Activated CD8-positive, alpha-beta memory T cell treated with anti-CD3 and anti-CD28 coated beads, Interleukin-2, amount 50 U/mL, for 24 hours (primary cell): ENCODE results near the gene KCNJ14.
"Not testable (repeated sequence)": the region's sequence is repeated elsewhere in the genome, so short reads cannot be mapped to it uniquely, and the experiment has no call there.

Experiments
- DNase-seq: peaks from one replicate; pipeline ENCODE4 v3.0.0-alpha.2; 2020; ENCODE audit errors: extremely low read depth

Gene KCNJ14

GRCh38 chr19:48471836-48472235 is 16.5 kb downstream of the KCNJ14 start:
- no peak for DNase-seq

GRCh38 chr19:48473161-48473966 is 18.0 kb downstream of the KCNJ14 start:
- no peak for DNase-seq

DNA sequence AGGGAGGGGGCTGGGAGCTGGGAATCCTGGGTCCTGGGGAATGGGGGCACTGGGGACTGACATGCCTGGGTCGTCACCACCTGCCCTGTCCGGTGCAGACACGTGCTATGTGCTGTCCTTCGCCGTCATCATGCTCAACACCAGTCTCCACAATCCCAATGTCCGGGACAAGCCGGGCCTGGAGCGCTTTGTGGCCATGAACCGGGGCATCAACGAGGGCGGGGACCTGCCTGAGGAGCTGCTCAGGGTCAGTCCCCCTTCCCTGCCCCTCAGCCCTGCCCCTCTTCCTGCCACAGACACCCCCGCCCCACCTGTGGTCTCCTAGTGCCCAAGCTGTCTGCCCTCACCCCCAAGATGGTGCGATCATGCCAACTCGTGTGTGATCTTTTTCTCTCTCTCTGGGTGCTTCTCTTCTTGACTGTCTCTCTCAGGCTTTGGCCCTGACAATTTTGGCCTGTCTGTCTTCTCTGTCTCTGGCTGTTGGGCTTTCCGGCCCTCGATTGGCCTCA is 18.8 kb downstream of the KCNJ14 start:
- DNase-seq = no peak

- no peak for DNase-seq
Measured at GRCh38 chr19:48475369-48476068, 20.1 kb downstream of the KCNJ14 start.

DNA sequence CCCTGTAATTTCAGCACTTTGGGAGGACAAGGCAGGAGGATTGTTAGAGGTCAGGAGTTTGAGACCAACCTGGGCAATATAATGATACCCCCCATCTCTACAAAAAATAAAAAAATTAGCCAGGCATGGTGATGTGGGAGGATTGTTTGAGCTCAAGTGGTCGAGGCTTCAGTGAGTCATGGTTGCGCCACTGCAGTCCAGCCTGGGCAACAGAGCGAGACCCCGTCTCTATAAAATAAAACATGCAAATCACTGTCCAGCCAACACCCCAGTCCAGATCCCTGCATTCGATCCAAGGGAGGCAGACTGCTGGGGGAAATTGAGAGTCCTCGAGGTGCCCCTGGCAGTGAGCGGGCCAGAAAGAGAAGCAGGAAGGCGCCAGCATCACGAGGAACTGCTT is 20.8 kb downstream of the KCNJ14 start:
- no peak for DNase-seq

DNA sequence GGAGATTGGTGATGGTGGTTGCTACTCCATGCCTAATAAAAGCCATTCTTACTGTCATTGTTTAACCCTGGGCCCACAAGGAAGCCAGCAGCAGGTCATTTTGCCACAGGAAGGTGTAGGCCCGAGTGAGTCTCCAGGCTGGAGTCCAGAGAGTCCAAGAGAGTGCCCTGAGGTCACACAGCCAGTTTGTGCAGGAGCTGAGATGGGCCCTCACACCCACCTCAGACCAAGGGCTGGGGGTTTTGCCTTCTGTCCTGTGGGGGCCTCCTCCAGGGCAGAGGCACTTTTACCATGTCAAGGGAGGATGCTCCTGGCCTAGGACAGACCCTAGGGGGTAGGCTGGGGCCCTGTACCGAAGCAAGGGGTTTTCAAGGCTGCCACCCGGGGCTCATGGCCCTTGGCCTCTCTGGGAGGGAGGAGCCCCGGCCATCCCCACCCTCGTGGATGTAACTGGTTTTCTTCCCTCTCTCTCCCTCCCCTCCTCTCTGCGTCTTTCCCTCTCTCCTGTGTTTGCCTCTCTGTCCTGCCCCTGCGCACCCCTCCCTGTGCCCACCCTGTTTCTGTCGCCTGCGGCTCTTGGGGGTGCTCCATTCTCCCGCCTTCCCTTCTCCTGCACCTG is 21.8 kb downstream of the KCNJ14 start:
- no peak for DNase-seq

GRCh38 chr19:48477698-48478338 is 22.4 kb downstream of the KCNJ14 start:
- DNase-seq = no peak

DNA sequence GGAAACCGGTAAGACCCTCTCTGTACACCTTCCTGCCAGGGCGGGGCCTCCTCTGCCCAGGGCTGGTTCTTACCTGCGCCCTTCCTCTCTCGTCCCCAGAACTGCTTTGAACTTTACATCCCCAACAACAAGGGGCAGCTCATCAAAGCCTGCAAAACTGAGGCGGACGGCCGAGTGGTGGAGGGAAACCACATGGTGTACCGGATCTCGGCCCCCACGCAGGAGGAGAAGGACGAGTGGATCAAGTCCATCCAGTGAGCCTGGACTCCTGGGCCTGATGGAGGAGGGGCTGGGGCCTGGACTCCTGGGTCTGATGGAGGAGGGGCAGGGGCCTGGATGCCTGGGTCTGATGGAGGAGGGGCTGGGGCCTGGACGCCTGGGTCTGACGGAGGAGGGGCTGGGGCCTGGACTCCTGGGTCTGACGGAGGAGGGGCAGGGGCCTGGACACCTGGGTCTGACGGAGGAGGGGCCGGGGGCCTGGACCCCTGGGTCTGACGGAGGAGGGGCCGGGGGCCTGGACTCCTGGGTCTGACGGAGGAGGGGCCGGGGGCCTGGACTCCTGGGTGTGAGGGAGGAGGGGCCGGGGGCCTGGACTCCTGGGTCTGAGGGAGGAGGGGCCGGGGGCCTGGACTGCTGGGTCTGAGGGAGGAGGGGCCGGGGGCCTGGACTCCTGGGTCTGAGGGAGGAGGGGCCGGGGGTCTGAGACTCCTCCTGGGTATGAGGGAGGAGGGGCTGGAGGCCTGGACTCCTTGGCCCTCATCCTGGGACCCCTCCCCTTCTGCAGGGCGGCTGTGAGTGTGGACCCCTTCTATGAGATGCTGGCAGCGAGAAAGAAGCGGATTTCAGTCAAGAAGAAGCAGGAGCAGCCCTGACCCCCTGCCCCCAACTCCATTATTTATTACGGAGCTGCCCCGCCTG is 23.2 kb downstream of the KCNJ14 start:
- no peak for DNase-seq

GRCh38 chr19:48479686-48480085 is 24.3 kb downstream of the KCNJ14 start:
- DNase-seq = no peak

- no peak for DNase-seq
Measured at GRCh38 chr19:48480183-48480557, 24.8 kb downstream of the KCNJ14 start.

- DNase-seq = no peak
Measured at GRCh38 chr19:48480558-48481500, 25.5 kb downstream of the KCNJ14 start.

GRCh38 chr19:48481846-48482639 is 26.7 kb downstream of the KCNJ14 start:
- DNase-seq = no peak

GRCh38 chr19:48483301-48483700 is 27.9 kb downstream of the KCNJ14 start:
- DNase-seq = no peak

DNA sequence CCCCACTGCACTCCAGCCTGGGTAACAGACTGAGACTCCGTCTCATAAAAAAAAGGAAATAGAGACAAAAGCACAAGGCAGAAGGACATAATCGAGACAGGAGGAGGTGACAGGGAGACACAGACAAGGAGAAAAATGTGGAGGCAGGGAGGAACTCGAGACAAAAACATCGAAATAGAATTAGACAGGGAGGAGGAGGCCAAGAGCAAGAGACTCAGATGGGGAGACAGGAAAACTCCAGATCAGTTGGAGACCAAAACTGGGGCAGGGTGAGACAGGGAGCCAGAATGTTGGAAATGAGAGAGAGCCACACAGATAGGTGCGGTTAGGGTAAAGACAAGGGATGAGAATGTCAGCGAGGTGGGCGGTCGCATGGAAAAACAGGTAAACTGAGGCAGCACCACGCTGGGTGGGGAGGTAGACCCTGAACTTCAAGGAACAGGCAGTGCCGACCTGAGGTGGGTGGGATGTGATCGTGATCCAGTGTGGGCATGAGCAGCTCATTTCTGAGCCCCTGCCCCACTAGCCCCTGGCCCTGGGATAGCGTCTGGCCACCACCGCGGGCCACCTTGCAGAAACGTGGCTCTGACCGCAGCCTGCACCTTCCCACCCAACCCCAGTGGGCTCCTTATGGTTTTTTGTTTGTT is 29.0 kb downstream of the KCNJ14 start:
- no peak for DNase-seq

GRCh38 chr19:48484931-48485612 is 29.7 kb downstream of the KCNJ14 start:
- DNase-seq = no peak

GRCh38 chr19:48486706-48487105 is 31.3 kb downstream of the KCNJ14 start:
- not testable (repeated sequence) for DNase-seq

GRCh38 chr19:48487544-48487943 is 32.2 kb downstream of the KCNJ14 start:
- DNase-seq = no peak

GRCh38 chr19:48487948-48488347 is 32.6 kb downstream of the KCNJ14 start:
- no peak for DNase-seq
